Measurements from ENCODE around the gene ODR4.
"Not testable (repeated sequence)": the region's sequence is repeated elsewhere in the genome, so short reads cannot be mapped to it uniquely, and the experiment has no call there.

Gene ODR4

GRCh38 chr1:186424539-186424938 lies 48.9 kb downstream of the ODR4 start:
- Histone ChIP-seq H3K4me2 (ENCODE audit: low read length) (no peak overlapping the region), H3K4me3 (ENCODE audit: low read length) (no peak overlapping the region)

DNA sequence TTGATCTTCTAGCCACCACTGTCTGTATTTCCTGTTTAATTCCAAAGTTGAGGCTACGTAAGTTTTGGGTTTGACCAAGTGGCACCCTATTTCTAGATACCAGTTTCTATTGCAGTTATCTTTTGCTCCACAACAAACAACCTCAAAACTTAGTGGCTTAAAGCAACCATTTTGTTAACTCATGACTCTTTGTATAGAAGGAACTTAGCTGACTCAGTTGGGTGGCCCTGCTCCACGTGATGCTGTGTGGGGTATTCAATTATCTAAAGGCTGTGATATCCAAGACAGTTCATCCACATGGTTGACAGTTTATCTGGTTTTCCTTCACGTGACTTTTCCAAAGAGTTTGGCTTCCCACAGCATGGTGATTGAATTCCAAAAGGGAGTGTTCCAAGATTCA lies 50.5 kb downstream of the ODR4 start:
- Histone ChIP-seq H3K4me3 (ENCODE audit: low read length) (no peak overlapping the region), H3K27me3 (ENCODE audit: control insufficient read depth, insufficient read depth, low read length) (no peaks in the 10 kb centered on the region), H3K4me2 (ENCODE audit: low read length) (no peak overlapping the region), H3K36me3 (ENCODE audit: insufficient read depth, low read length) (peaks cover under 1% of the 10 kb centered on the region), H3K9ac (ENCODE audit: low read depth, low read length) (no peak overlapping the region), H3K9me3 (replicated peaks; ENCODE audit: low read length) (no peaks in the 10 kb centered on the region), H3K4me1 (ENCODE audit: control insufficient read depth, insufficient read depth, low read length) (no peaks in the 10 kb centered on the region)

More at GRCh38 chr1:186424539-186424938, 48.9 kb downstream of the ODR4 start:
- no peaks in the 10 kb centered on the region for H3K9me3 ChIP-seq (replicated peaks; ENCODE audit: low read length)
- no peaks in the 10 kb centered on the region for H3K27me3 ChIP-seq (ENCODE audit: control insufficient read depth, insufficient read depth, low read length)
- no peaks in the 10 kb centered on the region for H3K4me1 ChIP-seq (ENCODE audit: control insufficient read depth, insufficient read depth, low read length)
- H3K36me3 ChIP-seq (ENCODE audit: insufficient read depth, low read length): peaks cover 13% of the 10 kb centered on the region
- no peak overlapping the region for H3K9ac ChIP-seq (ENCODE audit: low read depth, low read length)

DNA sequence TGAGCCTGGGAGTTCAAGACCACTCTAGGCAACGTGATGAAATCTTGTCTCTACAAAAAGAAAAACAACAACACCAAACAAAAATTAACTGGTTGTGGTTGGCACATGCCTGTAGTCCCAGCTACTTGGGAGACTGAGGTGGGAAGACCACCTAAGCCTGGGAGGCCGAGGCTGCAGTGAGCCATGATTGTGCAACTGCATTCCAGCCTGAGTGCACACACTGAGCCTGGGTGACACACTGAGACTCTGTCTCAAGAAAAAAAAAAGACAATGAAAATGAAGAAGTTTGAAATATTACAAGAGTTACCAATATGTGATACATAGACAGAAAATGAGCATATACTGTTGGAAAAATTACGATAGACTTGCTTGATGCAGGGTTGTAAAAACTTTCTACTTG lies 53.4 kb downstream of the ODR4 start:
- Histone ChIP-seq H3K4me3 (ENCODE audit: low read length) (no peak overlapping the region), H3K27me3 (ENCODE audit: control insufficient read depth, insufficient read depth, low read length) (no peaks in the 10 kb centered on the region), H3K4me2 (ENCODE audit: low read length) (no peak overlapping the region), H3K36me3 (ENCODE audit: insufficient read depth, low read length) (no peaks in the 10 kb centered on the region), H3K9me3 (replicated peaks; ENCODE audit: low read length) (no peaks in the 10 kb centered on the region), H3K9ac (ENCODE audit: low read depth, low read length) (no peak overlapping the region), H3K4me1 (ENCODE audit: control insufficient read depth, insufficient read depth, low read length) (no peaks in the 10 kb centered on the region)

- Histone ChIP-seq H3K4me3 (ENCODE audit: low read length) (no peak overlapping the region), H3K9me3 (replicated peaks; ENCODE audit: low read length) (no peaks in the 10 kb centered on the region)
Measured at GRCh38 chr1:186435336-186435735, 59.7 kb downstream of the ODR4 start.

GRCh38 chr1:186438567-186438966 lies 62.9 kb downstream of the ODR4 start:
- Histone ChIP-seq H3K9ac (ENCODE audit: low read depth, low read length) (no peak overlapping the region), H3K4me3 (ENCODE audit: low read length) (no peak overlapping the region), H3K36me3 (ENCODE audit: insufficient read depth, low read length) (no peaks in the 10 kb centered on the region), H3K9me3 (replicated peaks; ENCODE audit: low read length) (no peaks in the 10 kb centered on the region), H3K4me2 (ENCODE audit: low read length) (no peak overlapping the region), H3K27me3 (ENCODE audit: control insufficient read depth, insufficient read depth, low read length) (no peaks in the 10 kb centered on the region), H3K4me1 (ENCODE audit: control insufficient read depth, insufficient read depth, low read length) (peaks cover 10% of the 10 kb centered on the region)

More at GRCh38 chr1:186435336-186435735, 59.7 kb downstream of the ODR4 start:
- H3K36me3 ChIP-seq (ENCODE audit: insufficient read depth, low read length): no peaks in the 10 kb centered on the region
- H3K4me1 ChIP-seq (ENCODE audit: control insufficient read depth, insufficient read depth, low read length): no peaks in the 10 kb centered on the region
- H3K4me2 ChIP-seq (ENCODE audit: low read length): no peak overlapping the region
- H3K9ac ChIP-seq (ENCODE audit: low read depth, low read length): no peak overlapping the region
- no peaks in the 10 kb centered on the region for H3K27me3 ChIP-seq (ENCODE audit: control insufficient read depth, insufficient read depth, low read length)

GRCh38 chr1:186440584-186440983 lies 64.9 kb downstream of the ODR4 start:
- no peak overlapping the region for H3K9ac ChIP-seq (ENCODE audit: low read depth, low read length)
- H3K36me3 ChIP-seq (ENCODE audit: insufficient read depth, low read length): no peaks in the 10 kb centered on the region
- no peaks in the 10 kb centered on the region for H3K27me3 ChIP-seq (ENCODE audit: control insufficient read depth, insufficient read depth, low read length)

DNA sequence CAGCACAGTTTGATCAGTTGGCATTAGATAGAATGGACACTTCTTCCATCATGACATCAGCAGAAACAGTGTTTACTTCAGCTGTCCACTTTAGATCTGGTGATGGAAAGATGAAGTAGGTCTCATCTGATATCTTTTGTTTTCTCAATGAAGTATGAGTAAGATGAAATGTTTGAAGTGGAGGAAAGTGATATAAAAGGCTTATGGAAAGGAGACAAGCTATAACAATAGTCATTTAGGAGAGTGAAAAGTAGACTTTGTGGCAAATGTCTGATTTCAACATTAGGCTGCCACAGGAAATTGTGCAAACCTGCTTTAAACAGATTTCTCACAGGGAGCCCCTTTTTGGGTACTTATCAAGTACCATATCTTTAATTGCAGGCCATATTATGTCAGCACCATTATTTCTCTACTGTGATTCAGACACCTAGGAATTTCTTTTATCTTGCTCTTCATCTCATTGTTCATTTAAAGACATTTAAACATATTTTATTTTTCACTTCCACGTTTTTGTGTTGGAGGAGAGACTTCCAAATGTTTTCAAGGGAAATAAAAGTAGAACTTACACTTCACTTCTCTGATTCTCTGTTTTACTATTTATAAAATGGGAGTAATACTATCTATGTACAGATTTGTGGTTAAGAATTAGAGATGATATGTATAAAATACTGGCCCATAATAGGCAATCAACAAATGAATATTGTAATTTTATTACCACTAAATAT lies 67.2 kb downstream of the ODR4 start:
- no peaks in the 10 kb centered on the region for H3K27me3 ChIP-seq (ENCODE audit: control insufficient read depth, insufficient read depth, low read length)
- H3K9me3 ChIP-seq (replicated peaks; ENCODE audit: low read length): no peaks in the 10 kb centered on the region
- H3K9ac ChIP-seq (ENCODE audit: low read depth, low read length): no peak overlapping the region
- H3K36me3 ChIP-seq (ENCODE audit: insufficient read depth, low read length): no peaks in the 10 kb centered on the region
- H3K4me2 ChIP-seq (ENCODE audit: low read length): no peak overlapping the region
- H3K4me3 ChIP-seq (ENCODE audit: low read length): no peak overlapping the region
- peaks cover 10% of the 10 kb centered on the region for H3K4me1 ChIP-seq (ENCODE audit: control insufficient read depth, insufficient read depth, low read length)

More at GRCh38 chr1:186440584-186440983, 64.9 kb downstream of the ODR4 start:
- no peak overlapping the region for H3K4me3 ChIP-seq (ENCODE audit: low read length)
- peaks cover 10% of the 10 kb centered on the region for H3K4me1 ChIP-seq (ENCODE audit: control insufficient read depth, insufficient read depth, low read length)
- H3K9me3 ChIP-seq (replicated peaks; ENCODE audit: low read length): no peaks in the 10 kb centered on the region
- no peak overlapping the region for H3K4me2 ChIP-seq (ENCODE audit: low read length)

- no peaks in the 10 kb centered on the region for H3K27me3 ChIP-seq (ENCODE audit: control insufficient read depth, insufficient read depth, low read length)
- H3K36me3 ChIP-seq (ENCODE audit: insufficient read depth, low read length): no peaks in the 10 kb centered on the region
- no peaks in the 10 kb centered on the region for H3K9me3 ChIP-seq (replicated peaks; ENCODE audit: low read length)
- H3K9ac ChIP-seq (ENCODE audit: low read depth, low read length): no peak overlapping the region
- no peak overlapping the region for H3K4me3 ChIP-seq (ENCODE audit: low read length)
- H3K4me1 ChIP-seq (ENCODE audit: control insufficient read depth, insufficient read depth, low read length): peaks cover 10% of the 10 kb centered on the region
- no peak overlapping the region for H3K4me2 ChIP-seq (ENCODE audit: low read length)
Measured at GRCh38 chr1:186443638-186444037, 68.0 kb downstream of the ODR4 start.

DNA sequence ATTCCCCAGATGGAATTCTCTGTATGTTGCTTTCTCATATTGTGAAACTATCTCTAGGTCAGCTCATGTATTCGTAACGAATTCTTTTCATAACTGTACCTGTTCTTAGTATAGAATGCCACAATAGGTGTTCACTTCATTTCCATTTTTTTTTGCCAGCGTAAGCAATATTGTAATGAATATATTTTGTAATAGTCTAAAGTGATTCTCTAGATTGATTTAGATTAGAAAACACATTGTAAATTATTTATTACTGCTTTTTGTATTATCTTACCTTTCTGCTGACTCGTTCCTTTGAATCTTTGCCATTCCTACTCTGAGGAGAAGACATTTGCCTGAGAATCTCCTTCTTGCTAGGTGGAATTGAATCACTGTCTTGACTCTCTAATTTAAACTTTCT lies 70.5 kb downstream of the ODR4 start:
- H3K9ac ChIP-seq (ENCODE audit: low read depth, low read length): no peak overlapping the region
- H3K27me3 ChIP-seq (ENCODE audit: control insufficient read depth, insufficient read depth, low read length): no peaks in the 10 kb centered on the region

DNA sequence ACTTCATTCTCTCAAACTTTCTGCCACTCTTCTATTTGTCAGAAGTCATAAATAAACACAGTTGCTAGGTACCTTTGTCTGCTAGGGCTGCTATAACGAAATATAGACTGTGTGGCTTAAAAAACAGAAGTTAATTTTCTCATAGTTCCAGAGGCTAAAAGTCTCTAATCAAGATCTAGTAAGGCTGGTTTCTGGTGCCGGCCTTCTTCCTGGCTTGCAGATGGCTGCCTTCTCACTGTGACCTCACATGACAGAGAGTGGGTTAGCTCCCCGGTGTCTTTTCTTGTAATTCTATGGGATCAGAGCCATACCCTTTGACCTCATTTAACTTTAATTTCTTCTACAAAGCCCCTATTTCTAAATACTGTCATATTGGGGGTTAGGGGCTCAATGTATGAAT lies 79.3 kb downstream of the ODR4 start:
- Histone ChIP-seq H3K36me3 (ENCODE audit: insufficient read depth, low read length) (no peaks in the 10 kb centered on the region), H3K4me2 (ENCODE audit: low read length) (no peak overlapping the region), H3K27me3 (ENCODE audit: control insufficient read depth, insufficient read depth, low read length) (no peaks in the 10 kb centered on the region), H3K4me3 (ENCODE audit: low read length) (no peak overlapping the region), H3K9me3 (replicated peaks; ENCODE audit: low read length) (no peaks in the 10 kb centered on the region), H3K9ac (ENCODE audit: low read depth, low read length) (no peak overlapping the region), H3K4me1 (ENCODE audit: control insufficient read depth, insufficient read depth, low read length) (no peaks in the 10 kb centered on the region)

More for the DNA sequence above, 70.5 kb downstream of the ODR4 start:
- no peaks in the 10 kb centered on the region for H3K9me3 ChIP-seq (replicated peaks; ENCODE audit: low read length)
- peaks cover 10% of the 10 kb centered on the region for H3K4me1 ChIP-seq (ENCODE audit: control insufficient read depth, insufficient read depth, low read length)
- H3K4me3 ChIP-seq (ENCODE audit: low read length): no peak overlapping the region
- no peak overlapping the region for H3K4me2 ChIP-seq (ENCODE audit: low read length)
- no peaks in the 10 kb centered on the region for H3K36me3 ChIP-seq (ENCODE audit: insufficient read depth, low read length)

GRCh38 chr1:186456729-186457255 lies 81.2 kb downstream of the ODR4 start:
- no peaks in the 10 kb centered on the region for H3K27me3 ChIP-seq (ENCODE audit: control insufficient read depth, insufficient read depth, low read length)
- no peaks in the 10 kb centered on the region for H3K36me3 ChIP-seq (ENCODE audit: insufficient read depth, low read length)
- no peak overlapping the region for H3K9ac ChIP-seq (ENCODE audit: low read depth, low read length)
- no peak overlapping the region for H3K4me2 ChIP-seq (ENCODE audit: low read length)
- H3K4me1 ChIP-seq (ENCODE audit: control insufficient read depth, insufficient read depth, low read length): no peaks in the 10 kb centered on the region
- no peaks in the 10 kb centered on the region for H3K9me3 ChIP-seq (replicated peaks; ENCODE audit: low read length)
- H3K4me3 ChIP-seq (ENCODE audit: low read length): no peak overlapping the region

GRCh38 chr1:186459161-186459560 lies 83.5 kb downstream of the ODR4 start:
- H3K27me3 ChIP-seq (ENCODE audit: control insufficient read depth, insufficient read depth, low read length); H3K36me3 ChIP-seq (ENCODE audit: insufficient read depth, low read length); H3K4me3 ChIP-seq (ENCODE audit: low read length); H3K9ac ChIP-seq (ENCODE audit: low read depth, low read length); H3K4me2 ChIP-seq (ENCODE audit: low read length); H3K4me1 ChIP-seq (ENCODE audit: control insufficient read depth, insufficient read depth, low read length); H3K9me3 ChIP-seq (replicated peaks; ENCODE audit: low read length): not testable (repeated sequence)
